GM04504 (cell line): ENCODE results near the gene GBX2.

Source experiments
- DNase-seq: peaks from one replicate; pipeline ENCODE4 v3.0.0-alpha.2; 2012; ENCODE audit warnings: low read depth

GBX2 gene

GRCh38 chr2:236180831-236181453 is 12.8 kb upstream of the GBX2 start:
- DNase-seq: no peak

DNA sequence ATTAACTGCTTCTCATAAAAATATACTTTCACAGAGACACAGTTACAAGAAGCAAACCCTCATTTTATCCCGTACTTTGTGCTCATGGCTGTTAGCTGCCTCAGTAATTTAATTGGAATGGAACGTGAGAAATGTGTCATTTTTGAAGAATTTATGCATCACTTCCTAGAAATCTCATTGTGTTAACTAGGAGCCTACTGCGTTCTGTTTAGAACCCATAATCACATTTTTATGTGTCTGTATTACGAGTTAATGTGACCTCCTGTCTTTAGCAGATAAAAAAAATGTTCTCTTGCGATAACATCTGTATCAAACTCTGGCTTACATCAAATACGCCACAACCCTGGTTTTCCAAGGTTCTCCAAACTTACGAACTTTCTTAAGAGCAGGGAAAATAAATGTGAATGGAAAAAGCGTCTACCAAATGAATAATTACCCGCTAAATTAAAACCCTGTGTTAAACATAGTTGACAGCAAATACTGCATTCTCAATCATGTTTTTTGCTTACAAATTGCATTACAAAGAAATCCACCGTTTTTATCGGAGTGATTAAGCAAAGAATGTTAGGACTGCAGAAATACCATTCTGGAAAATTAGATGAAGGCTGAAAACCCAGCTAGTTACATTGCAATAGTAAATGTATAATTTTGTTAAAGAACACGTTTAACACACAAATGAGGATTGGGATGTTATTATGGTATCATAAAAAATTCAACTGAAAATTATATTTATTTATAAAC is 12.1 kb upstream of the GBX2 start:
- DNase-seq: no peak

DNA sequence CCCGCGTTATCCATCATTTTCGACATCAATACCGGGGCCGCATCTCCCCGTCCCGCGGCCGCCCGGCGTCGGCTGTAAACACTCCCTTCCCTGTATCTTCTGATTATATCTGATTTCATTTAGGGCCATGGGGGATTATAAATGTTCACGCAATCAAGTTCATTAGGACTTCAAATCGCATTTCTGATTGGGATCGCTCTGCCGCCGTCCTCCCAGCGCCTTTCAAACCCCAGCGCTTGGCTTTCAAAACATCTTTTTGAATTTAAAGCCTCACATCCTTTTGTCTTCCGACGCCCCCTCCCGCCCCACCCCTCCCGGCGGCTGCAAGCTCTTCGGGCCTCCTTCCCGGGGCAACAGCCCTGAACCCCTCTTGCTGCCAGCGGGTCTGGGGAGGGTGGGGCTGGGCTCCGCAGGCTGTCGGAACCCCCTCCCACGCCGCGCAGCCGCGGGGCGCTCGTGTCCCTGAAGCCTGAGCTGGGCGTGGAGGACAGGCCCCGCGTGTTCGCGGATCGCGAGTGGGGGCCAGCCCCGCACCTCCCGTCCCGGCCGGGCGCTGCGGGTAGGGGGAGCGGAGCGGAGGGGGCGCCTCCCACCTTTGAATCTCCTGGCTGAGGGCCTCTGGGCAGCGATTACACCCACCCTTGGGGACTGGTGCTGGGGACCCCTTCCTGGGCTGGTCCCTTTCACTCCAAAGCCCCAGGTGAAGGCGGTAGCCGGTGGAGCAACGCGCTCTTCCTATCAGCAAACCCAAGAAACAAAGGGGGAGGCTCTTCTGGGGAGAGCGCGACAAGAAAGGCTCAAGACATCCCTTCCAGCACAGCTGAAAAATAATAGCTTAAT is 11.3 kb upstream of the GBX2 start:
- DNase-seq: no peak

- no peak for DNase-seq
Measured at GRCh38 chr2:236178890-236179235, 10.7 kb upstream of the GBX2 start.

DNA sequence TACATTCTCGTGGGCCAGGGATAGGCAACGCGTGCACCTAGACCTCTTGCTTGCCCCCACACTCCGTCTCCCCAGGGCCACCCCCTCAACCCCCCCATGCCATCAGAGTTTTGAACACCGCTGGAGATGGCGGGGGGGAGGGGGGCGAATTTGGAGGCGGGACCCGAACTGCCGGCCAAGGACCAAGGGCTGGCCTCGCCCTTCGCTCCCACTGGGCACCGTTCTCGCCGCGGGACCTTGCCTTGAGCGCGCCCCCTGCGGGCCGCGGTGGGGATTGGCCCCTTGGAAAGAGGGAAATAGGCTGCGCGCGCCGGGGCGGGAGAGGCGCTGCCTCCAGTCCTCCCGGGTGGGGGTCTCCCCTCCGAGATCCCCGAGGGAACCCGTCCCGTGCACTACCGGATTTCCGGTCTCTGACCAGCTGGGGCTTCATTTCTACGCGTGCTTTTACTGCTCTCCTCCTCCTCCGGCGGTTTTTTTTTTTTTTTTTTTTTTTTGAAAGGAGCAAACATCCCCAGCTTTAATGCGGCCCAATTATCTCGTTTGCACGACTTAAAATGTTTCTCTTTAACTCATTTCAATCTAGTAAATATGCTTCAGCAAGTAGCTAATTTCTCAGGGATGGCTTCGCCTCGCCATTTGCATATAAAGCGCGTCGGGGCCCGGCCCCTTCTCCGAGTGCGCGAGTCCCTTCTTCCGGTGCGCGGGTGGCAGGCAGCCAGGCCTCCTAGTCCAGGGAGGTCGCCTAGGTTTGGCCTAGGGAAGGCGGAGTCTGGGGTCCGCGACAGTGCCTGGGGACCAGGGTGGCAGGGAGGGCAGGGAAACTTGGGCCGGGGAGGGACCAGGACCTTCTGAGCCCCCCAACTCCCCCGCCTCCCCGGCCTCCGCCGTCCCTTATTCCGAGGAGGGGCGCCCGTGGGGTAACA is 10.0 kb upstream of the GBX2 start:
- DNase-seq: no peak

GRCh38 chr2:236177604-236177966 is 9.4 kb upstream of the GBX2 start:
- DNase-seq: no peak

DNA sequence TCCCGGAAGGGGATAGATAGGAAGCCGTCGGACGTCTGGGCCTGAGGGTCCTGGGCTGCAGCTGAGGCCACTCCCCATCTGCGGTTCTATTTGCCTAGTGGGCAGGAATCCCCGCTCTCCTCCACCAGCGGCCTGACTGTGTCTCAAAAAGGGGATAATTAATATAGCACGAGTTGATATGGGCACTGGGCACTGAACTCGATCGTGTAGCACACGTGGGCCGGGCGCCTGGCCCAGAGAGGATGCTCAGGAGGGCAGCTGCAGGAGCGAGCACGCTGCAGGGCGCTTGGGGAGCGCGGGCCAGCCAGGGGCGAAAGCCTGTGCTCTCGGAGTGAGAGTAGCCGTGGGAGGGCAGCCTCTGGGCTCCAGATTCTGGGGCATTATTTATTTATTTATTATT is 8.8 kb upstream of the GBX2 start:
- no peak for DNase-seq

DNA sequence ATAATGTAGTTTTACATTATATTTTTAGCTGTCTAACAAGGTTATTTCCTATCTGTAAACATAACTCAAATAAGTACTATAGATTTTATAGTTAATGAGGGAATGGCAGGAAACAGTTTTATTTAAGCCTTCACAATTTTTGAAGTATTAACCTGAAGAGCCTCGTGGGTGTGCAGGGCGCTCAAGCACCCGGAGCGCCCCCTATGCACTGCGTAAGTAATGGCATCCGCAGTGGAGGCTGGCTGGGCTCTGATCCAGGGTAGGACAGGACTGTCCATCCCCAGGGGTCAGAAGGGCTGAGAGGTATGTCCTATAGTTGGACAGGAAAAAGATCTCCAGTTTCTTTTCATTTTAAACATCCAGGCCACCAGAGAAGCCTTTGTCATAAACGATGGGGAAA is 8.2 kb upstream of the GBX2 start:
- DNase-seq: no peak

DNA sequence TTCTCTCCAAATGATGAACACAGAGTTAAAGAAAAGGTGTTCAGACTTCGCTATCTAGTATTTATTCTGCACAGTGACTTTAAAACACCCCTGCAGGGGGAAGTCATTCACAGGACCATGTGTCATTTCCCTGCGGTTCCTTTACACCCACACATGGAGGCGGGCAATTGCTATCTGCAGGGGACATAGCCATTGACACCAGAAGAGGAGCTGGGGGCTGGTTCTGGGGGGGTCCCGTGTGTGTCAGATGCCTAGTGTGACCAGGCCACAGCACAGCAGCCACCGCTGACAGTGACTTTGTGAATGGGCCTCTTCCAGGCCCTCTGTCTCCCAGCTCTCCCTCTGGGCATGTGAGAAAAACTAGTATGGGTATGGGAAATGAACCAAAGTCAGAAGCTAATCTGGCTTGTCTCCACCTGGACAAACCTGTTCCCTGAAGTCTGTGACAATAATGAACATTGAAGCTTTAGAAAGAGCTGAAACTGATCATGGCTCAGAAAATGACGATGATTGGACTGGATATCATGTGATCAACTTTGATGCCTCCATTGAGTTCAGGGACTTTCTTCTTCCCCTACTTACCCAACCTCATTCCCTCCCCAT is 7.5 kb upstream of the GBX2 start:
- no peak for DNase-seq

DNA sequence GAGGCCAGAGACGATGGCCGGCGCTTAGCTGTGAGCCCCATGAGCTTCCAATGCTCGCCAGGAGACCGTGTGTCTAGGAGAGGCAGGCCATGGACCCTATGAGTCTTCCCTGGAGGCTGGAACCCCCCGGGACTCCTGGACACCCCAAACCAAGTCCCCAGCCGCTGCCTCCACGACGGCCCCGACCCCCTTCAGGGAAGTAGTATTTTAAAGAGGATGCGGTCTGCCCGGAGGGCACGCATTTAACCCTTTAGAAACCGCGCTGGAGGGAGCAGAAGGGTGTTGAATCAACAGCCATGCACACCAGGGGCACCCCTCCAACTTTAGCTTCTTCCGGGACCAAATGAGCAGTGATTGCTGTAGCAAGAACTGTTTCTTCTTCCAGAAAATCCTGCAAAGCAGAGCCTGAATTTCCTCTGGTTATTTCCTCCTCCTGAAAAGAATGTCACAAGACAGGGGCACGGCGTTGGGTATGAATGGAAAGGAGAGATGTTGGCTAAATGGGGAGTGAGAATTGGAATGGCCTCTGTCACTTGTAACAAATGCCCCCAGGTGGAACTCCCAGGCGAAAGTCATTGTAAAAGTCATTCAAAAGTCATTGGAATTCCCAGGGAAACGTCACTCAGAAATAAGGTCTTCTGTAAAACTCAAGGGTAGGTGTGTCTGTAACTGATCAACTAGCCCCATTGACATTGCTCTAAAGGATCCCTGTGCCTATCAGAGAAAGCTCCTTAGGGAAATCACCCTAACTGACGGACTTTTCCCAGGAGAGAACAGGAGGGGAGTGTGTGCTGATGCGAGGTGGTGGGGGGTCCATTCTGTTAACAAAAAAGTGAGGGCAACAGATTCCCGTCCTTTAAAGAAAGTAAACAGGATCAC is 5.8 kb upstream of the GBX2 start:
- DNase-seq: no peak

DNA sequence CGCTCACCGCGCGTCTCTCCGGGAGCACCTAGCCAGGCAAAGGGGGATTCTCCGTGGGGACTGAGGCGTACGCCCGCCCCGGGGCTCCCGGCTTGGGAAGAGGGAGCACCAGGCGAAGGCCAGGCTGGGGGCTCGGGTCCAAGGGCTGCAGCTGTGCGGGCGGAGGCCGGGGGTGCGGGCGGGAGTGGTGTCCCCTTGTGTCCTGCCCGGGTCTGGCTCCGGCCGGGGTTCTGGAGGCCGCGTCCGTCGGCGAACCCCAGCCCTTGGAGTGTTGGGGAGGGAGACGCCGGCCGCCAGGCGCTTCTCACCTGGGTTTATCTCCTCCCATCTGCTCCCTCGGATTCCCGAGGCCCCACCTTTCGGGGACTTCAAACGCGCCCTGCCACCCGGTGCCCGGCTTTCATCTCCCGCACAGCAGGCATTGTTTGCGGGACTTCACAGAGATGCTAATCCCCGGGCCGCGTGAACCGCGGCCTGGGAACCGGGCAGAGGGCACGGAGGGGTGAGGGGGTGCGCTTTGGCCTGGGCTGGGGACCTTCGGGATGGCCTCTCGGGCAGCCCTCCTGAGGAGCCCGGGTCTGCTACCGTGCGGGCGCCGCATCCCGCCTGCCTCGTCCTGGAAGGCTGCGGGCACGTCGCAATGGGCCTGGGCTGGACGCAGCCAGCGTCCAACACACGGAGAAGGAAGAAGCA is 5.0 kb upstream of the GBX2 start:
- DNase-seq: no peak

- no peak for DNase-seq
Measured at GRCh38 chr2:236172255-236173035, 4.3 kb upstream of the GBX2 start.

DNA sequence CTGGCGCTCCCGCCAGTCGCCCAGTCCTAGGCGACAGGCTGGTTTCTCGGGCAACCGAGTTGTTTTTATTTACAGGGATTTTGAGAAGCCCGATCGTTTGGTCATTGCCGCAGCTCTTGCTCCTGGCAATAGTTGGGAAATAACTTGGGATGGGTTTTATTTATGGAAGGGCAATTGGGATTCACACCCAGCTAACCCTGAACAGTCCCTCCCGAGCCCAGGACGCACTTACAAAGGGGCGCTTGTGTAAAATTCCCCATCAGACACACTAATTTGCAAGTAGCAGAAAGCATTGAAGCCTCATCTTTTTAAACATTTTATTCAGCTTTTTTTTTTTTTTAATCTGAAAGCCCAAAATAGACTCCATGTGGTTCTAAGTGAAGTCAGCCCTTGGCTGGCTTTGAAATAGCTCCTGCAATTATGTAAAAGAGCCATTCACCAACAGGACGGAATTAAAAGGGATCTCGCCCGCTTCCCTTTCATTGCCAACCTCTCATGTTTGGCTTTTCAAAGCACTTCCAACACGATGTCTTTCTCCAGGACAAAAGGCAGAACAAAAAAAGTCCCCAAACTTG is 3.6 kb upstream of the GBX2 start:
- DNase-seq: no peak

DNA sequence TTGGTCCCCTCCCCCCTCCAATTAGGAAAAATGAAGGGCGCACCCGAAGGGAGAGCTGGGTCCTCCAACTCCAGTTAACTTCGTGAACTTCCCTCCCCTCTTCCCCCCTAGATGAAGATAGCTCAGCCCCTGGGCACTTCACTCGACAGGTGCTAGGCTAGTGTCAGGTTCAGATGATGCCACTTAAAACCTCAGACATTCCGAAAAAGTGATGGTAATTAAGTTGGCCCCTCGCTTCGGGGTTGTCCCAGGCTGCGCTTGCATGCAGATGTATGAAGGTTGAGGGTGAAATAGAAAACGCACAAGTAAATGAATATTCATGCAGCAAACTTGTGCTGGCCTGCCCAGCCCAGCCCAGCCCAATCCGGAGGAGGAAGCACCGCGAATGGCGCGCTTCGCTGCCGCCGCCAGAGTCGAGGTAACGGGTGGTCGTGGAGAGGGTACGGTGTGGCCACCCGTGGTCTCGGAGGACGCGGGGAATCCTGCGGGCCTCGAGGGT is 3.0 kb upstream of the GBX2 start:
- no peak for DNase-seq

- no peak for DNase-seq
Measured at GRCh38 chr2:236170590-236171165, 2.5 kb upstream of the GBX2 start.

- no peak for DNase-seq
Measured at GRCh38 chr2:236169741-236170589, 1.8 kb upstream of the GBX2 start.

- no peak for DNase-seq
Measured at GRCh38 chr2:236169151-236169721, 1.1 kb upstream of the GBX2 start.
